NCI-H1930 (cell line): ENCODE measurements around the gene PRR35.
"Not testable (repeated sequence)": the region's sequence is repeated elsewhere in the genome, so short reads cannot be mapped to it uniquely, and the experiment has no call there.

Source experiments
- DNase-seq, 2 experiments: peaks; one replicate each; lab custom pipeline; 2025; lab: John Stamatoyannopoulos, UW

The PRR35 gene

DNA sequence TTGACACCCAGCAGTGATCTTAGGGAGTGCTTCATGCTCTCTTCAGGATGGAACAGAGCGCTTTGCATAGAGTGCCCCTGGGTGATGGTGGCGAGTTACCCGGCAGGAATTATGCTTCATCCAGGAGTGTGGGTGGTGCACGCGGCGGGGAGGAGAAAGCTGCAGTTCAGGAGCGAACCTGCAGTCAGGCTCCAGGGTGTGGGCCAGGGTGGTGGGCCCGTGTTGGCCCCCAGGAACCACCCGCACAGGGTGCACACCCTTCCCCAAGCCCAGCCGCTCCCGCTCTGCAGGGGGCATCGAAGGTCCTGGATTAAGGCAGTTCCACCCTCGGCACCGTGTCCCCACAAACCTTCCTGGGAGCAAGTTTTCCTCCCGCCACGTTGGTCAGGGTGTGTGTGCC is 33.6 kb downstream of the PRR35 start:
- DNase-seq, result no peak

DNA sequence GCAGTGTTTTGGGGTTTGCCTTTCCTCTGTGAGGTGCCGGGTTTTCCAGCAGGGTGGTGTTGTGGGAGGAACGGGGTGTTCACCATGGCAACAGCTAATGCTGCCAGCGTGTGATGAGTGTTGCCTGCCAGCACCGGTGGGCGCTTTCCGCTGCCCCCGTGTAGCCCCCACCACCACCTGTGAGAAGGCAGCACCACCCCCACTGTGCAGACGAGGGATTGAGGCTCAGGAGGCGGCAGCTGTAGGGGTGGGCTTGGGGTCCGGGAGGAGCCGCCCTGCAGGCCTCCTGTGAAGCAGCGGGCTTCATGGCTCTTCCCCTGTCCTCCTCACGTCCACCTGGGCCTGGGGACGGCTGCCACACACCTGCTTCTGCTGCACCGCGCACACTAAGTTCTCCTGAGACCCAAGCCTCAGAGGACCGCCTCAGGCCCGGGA is 34.9 kb downstream of the PRR35 start:
- no peak for DNase-seq

GRCh38 chr16:595942-596735 is 35.9 kb downstream of the PRR35 start:
- DNase-seq, result no peak

GRCh38 chr16:596736-597060 is 36.5 kb downstream of the PRR35 start:
- DNase-seq, result no peak

DNA sequence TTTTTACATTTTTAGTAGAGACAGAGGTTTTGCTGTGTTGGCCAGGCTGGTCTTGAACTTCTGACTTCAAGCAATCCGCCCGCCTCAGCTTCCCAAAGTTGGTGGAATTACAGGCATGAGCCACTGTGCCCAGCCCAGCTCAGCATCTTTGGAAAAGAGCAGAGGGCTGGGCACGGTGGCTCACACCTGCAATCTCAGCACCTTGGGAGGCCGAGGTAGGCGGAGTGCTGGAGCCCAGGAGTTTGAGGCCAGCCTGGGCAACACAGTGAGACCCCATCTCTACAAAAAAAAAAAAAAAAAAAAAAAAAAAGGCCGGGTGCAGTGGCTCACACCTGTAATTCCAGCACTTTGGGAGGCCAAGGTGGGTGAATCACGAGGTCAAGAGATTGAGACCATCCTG is 37.5 kb downstream of the PRR35 start:
- not testable (repeated sequence) for DNase-seq

DNA sequence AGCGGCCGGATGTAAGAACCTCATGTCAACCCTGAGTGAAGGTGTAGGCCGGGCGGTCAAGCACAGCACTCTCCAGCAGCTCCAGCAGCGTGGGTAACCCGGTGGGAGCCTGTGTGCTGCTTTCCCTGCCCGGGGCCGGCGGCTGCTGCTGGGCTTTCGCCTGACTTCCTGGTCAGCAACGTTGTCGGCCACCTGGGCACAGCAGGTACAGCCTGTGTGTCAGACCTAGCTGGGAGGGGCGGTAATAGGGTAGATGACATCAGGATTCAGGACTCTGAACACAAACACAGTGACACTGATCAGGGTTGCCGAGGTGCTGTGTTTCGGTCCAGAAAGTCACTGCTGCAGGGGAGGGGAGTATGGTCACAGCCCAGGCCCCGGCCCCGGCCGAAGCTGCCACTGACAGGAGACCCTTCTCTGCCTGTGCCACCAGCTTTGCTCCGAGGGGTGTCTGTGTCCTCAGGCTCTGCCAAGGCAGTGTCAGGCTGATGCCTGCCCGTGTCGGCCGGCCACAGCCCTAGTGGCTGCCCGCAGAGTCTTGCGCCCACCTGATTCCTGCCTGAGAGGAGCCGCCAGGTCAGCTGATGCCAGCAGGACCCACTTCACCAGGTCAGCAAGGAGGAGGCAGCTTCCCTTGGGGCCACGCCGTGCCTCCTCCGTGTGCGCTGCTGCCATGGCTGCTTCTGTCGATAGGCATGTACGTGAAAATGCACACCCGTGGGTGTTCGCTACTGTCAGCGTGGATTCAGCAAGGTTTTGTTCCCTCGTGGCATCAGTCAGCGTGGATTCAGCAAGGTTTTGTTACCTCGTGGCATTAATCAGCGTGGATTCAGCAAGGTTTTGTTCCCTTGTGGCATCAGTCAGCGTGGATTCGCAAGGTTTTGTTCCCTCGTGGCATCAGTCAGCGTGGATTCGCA is 38.9 kb downstream of the PRR35 start:
- no peak for DNase-seq

- no peak for DNase-seq
These were observed 40.6 kb downstream of the PRR35 start for GRCh38 chr16:600781-601180.

DNA sequence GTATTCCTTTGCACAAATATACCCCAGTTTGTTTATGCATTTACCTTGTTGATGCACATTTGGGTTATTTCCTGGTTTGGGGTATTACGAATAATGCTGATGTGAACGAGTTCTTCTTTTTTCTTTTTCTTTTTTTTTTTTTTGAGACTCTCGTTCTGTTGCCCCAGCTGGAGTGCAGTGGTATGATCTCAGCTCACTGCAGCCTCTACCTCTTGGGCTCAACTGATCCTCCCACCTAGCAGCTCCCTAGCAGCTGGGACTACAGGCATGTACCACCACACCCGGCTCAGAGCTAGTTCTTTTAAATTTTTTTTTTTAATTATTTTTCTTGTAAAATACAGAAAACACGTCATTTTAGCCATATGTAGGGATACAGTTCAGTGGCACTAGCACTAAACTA is 43.7 kb downstream of the PRR35 start:
- no peak for DNase-seq

DNA sequence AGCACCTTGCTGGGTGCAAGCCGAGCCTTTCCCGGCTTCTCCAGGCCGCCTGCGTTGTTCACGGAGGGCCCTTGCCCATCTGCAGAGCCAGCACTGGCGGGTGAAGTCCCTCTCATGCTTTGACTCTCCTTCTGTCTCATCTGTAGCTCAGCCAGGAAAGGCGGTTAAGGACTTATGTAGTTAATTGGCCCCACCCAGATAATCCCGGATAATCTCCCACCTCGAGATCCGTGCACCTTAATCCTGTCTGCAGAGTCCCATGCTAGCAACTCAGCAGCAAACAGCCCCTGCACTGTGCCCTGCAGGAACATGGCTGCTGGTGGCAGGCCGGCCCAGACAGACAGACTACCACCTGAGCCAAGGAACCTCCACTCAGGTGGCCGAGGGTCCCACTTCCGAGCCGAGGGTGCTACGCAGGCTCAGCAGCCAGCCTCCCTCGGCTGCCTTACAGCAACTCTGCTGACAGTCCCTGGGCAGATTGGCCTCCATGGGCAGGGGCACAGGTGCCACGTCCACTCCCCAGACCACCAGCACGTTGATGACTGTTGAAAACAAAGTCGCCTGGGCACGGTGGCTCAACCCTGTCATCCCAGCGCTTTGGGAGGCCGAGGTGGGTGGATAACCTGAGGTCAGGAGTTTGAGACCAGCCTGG is 46.6 kb downstream of the PRR35 start:
- no peak for DNase-seq

- DNase-seq, result no peak
These were observed 47.8 kb downstream of the PRR35 start for GRCh38 chr16:608019-608418.

- no peak for DNase-seq
These were observed 49.1 kb downstream of the PRR35 start for GRCh38 chr16:609316-609715.

DNA sequence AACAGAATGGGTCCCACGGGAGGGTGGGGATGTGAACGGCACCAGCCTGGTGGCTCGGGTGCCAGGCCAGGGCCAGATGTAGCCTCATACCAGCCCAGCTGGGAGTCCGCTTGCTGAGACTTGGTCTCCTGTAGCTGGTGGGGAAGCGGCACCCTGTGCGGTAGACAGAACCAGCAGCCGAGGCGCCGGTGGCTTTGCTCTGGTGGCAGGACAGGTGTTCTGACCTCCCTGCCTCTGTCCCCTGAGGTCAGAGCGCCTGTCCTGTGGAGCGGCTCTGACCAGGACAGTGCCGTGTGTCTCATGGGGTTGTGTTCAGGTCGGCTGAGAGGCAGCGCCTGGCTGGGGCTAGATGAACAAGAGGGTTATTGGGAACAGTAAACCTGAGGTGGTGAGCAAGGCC is 49.8 kb downstream of the PRR35 start:
- no peak for DNase-seq

DNA sequence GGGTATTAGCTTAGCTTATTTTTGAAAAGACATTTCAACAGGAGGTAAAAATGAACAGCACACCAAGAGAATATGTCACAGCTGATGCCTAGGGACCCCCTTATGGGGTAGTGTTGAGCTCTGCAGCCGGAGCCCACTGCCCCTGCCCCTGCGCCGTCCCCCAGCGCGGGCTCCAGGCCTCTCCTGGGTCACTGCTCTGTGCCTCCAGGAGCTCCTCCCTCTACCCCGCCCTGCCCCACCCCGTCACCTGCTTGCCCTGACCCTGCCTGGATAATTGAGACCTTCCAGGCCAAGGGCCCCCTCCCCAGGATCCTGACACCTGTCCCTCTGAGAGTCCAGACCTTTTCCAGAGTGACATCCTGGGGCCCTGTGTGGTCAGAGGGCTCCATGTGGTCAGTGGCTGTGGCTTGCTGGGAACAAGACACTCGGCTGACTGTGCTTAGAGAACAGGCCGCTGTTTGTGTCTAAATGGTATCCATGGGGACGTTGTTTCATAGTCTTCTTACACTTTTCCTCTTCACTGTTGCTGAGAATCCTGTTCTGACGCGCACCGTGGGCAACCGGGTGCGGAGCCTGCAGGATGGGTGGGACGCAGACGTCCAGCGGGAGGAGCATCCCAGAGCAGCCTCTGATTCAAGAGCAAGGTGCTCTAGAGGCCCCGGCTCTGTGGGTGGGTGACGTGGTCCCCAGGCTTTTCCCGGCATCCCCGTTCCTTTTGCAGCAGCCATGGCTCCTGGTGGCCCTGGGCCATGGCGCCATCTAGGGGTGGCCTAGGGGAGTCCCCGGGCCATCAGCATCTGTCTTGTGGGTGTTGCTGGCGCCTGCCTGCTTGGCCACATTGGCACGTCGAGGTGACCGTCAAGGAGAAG is 50.6 kb downstream of the PRR35 start:
- DNase-seq, result no peak

GRCh38 chr16:615122-615521 is 54.9 kb downstream of the PRR35 start:
- no peak for DNase-seq
